Ureter (tissue), 1 donor: Measurements from ENCODE around the gene ABCA8. TPM values are rescaled to one million over a fixed set of nuclear protein-coding genes. Genes with fewer than 3 reads are reported as not detected.
"Not testable (repeated sequence)": the region's sequence is repeated elsewhere in the genome, so short reads cannot be mapped to it uniquely, and the experiment has no call there.

Source experiments
- DNase-seq: peaks from one replicate; pipeline ENCODE4 v3.0.0-alpha.2; 2020; ENCODE audit warnings: low spot score
- total RNA-seq: library from RNA; stranded (reverse); gene quantifications from one replicate; pipeline ENCODE4 v1.2.4, GENCODE V29; 2023
- donor health status: DM: yes; HTN: yes; CAD: no.

The ABCA8 gene, protein sequence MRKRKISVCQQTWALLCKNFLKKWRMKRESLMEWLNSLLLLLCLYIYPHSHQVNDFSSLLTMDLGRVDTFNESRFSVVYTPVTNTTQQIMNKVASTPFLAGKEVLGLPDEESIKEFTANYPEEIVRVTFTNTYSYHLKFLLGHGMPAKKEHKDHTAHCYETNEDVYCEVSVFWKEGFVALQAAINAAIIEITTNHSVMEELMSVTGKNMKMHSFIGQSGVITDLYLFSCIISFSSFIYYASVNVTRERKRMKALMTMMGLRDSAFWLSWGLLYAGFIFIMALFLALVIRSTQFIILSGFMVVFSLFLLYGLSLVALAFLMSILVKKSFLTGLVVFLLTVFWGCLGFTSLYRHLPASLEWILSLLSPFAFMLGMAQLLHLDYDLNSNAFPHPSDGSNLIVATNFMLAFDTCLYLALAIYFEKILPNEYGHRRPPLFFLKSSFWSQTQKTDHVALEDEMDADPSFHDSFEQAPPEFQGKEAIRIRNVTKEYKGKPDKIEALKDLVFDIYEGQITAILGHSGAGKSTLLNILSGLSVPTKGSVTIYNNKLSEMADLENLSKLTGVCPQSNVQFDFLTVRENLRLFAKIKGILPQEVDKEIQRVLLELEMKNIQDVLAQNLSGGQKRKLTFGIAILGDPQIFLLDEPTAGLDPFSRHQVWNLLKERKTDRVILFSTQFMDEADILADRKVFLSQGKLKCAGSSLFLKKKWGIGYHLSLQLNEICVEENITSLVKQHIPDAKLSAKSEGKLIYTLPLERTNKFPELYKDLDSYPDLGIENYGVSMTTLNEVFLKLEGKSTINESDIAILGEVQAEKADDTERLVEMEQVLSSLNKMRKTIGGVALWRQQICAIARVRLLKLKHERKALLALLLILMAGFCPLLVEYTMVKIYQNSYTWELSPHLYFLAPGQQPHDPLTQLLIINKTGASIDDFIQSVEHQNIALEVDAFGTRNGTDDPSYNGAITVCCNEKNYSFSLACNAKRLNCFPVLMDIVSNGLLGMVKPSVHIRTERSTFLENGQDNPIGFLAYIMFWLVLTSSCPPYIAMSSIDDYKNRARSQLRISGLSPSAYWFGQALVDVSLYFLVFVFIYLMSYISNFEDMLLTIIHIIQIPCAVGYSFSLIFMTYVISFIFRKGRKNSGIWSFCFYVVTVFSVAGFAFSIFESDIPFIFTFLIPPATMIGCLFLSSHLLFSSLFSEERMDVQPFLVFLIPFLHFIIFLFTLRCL (N-terminal part only)
- total RNA-seq, result 32.4 TPM

DNA sequence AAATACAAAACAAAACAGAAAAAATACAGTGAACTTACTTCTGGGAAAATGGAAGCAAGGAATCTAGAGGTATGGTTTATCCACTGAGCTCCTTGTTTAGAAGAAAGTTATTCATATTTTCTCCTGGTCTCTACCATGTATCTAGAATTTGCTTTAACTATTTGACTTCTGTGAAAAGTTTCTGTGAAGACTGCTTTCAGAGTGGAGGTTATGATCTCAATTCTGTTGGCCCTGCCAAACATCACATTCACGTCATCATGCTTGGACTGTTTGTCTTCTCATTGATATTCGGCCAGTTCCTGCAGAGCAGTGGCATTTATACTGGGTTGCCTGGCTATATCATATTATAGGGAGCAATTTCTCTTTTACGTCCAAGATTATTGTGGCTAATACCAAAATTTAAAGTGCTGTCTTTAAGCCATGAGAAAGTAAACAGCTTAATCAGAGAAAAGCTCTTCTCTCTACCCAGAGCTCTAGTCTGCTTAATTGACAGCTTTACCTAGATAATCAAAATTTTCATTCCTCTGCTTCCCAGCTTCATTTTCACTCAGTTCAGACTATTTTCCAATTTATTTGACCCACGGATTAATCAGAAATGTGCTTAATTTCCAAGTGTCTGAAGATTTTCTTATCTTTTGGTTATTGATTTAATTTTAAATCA is at the start of gene ABCA8:
Gene ABCA8 (minus strand): TSS at position 212 of the 661 bp plus-strand sequence. CDS start 13,358 bp downstream, outside the sequence.
- DNase-seq, result no peak

DNA sequence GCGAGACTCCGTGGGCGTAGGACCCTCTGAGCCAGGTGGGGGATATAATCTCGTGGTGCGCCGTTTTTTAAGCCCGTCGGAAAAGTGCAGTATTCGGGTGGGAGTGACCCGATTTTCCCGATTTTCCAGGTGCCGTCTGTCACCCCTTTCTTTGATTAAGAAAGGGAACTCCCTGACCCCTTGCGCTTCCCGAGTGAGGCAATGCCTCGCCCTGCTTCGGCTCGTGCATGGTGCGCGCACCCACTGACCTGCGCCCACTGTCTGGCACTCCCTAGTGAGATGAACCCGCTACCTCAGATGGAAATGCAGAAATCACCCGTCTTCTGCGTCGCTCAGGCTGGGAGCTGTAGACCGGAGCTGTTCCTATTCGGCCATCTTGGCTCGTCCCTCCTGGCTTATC is 49.6 kb upstream of the ABCA8 start:
- DNase-seq, result not testable (repeated sequence)

DNA sequence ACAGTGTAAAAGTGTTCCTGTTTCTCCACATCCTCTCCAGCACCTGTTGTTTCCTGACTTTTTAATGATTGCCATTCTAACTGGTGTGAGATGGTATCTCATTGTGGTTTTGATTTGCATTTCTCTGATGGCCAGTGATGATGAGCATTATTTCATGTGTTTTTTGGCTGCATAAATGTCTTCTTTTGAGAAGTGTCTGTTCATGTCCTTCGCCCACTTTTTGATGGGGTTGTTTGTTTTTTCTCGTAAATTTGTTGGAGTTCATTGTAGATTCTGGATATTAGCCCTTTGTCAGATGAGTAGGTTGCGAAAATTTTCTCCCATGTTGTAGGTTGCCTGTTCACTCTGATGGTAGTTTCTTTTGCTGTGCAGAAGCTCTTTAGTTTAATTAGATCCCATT is 44.6 kb upstream of the ABCA8 start:
- DNase-seq, result not testable (repeated sequence)

DNA sequence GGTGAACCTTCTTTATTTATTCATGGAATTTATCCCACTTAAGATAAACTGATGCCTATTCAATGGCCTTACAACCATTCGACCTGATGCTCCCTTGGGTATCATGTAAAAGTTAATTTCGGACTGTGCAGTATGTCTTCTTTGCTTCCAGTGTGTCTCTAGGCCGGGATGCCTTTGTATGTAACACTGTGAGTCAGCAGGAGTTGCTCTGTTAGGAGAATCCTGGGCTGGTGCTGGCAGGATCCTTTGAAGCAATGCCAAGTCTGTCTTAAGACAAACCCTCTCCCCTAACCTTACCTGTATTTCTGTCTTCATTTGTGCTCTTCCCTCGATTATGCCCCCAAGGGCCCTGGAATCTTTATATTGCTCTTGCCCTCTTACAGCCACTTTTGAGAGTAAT is 37.9 kb upstream of the ABCA8 start:
- no peak for DNase-seq

DNA sequence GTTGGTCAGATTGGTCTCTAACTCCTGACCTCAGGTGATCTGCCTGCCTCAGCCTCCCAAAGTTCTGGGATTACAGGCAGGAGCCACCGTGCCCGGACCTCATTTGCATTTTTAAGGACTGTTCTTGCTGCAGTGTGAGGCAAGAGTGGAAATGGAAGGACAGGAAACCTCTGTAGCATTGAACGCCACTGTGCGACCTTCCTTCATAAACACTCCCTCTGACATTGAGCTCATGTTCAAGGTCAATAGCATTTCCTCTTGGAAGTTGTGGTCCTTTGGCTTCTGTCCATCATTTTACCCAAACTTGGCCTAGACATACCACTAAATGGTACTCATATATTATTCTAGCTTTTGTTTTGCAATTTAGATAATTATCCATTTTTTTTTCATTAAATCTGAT is 32.8 kb upstream of the ABCA8 start:
- DNase-seq, result no peak

DNA sequence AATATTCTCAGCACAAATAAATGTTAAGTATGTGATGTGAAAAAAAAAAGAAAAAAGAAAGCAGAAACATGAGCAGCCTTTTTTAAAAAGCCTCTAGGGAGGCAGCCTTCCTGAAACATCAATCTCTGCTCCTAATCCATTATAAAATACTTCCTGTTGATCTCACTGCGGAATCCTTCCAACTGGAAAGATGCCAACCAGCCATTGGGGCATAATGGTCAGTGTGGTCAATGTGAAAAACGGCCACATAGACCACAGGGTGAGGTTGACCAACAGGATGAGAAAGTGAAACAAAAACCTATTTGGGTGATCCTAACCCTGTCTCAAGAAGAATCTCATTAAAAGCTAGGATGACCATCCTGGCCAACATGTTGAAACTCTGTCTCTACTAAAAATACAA is 26.1 kb upstream of the ABCA8 start:
- DNase-seq, result peak; percentile 48

DNA sequence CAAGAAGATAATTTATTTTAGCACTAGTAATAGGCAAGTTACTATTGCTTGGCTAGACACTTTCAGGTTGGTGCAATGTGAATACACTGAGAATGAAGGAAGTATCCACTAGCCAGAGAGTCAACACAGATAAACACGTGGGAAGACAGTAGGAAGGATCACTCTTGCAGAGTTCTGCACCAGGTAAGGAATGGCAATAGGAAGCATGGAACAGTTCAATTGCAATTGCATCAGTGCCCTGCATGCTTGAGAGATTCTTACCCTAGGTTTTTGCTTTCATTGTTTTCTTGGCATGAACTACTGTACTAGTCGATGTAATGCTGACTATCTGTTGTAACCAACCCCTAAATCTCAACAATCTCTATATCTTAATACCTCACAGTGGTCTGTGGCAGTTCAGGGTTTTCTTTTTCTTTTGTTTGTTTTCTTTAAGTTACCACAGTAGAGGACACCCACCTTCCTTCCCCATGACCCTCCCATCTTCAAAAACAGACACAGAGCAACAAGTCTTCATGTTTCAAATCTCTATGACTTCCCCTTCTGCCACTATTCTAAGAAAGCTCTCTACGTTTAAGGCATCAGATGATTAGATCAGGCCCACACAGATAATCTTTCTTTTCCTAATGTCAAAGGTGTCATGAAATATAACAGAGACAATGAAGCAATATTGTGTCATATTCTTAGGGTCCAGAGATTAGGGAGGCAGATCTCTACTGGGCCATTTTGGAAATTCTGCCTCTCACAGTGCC is 18.1 kb upstream of the ABCA8 start:
- DNase-seq, result no peak

DNA sequence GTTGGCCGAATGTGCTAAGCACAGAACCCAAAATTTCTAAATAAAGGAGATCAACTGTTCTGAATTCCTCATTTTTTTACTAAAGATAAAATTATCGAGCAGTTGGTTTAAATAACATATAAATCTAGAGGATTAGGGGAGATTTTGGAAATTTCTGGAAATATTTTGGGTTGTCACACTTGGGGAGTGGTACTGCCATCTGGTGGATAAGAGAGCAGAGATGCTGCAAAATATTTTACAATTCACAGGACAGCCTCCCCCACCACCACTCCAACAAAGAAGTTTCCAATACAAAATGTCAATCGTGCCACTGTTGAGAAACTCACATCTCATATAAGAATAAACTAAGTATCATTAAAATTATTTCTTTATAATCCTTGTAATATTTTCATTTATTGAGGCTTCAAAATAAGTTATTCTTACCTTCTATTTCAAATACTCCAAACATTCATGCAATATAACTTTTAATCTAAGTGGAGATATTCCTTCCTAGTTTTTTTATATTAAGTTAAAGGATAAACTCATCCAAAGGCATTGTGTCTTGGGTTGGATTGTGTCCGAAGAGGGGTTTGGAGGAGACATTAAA is 17.0 kb upstream of the ABCA8 start:
- no peak for DNase-seq

DNA sequence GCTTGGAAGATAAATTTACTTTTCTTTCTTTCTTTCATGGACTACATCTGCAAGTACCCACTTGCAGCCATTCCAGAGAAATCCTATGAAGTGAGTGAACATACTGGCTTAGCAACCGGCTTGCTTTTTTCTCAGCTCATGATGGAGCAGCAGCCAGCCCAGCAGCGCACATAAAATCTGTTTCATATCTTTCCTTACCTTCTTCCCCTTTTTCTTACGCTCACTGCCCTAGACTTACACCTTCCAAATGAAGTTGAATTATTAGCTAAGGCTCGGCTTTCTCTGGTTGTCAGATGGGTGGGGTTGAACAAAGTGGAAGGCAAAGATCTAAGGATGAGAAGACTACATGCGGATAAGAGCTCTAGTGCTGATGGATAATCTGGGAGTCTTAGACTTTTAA is 13.9 kb upstream of the ABCA8 start:
- no peak for DNase-seq

DNA sequence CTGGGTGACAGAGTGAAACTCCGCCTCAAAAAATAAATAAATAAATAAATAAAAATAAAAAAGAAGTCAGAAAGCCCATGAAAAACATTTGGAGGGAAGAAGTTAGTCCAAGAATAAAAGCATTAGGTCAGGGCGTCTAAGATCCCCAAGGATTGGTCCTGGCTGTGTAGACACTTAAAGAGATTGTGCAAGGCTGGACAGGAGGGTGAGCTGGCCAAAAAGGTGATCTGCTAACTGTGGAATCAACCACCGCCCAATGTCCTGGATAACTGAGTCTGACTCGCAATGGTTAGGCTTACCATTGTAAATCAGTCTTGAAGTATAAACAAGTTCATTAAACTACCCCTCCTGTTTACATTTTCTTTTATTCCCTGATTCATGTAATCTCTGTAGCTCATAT is 8.8 kb upstream of the ABCA8 start:
- DNase-seq, result no peak

DNA sequence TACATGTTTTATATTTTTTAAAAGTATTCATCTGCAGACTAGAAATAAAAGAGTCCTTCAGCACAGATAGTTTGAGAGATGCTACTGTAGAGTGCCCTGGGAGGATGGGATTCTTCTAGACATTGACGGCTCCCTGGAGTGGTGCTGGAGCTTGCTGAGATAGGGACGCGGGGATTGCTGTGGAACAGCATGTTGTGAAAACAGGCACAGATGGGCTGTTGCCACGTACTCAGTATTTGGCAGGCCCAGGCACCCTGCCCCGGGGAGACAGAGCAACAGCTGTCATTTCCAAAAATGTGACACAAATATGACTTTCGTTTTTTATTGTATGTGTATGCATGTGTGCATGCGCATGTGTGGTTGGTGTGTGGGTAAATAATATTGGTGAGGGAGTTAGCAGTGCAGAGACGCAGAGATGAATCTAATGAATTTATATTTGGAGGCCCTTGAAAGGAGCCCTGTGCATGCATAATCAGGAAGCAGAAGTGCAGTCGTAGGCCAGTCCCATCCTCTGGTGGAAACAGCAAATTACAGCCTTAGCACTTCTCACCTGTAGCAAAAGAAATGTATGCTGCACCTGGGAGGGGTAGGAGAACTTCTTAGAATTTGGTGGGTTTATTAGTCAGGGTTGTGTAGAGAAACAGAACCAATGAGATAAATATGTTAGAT is 6.2 kb upstream of the ABCA8 start:
- no peak for DNase-seq

DNA sequence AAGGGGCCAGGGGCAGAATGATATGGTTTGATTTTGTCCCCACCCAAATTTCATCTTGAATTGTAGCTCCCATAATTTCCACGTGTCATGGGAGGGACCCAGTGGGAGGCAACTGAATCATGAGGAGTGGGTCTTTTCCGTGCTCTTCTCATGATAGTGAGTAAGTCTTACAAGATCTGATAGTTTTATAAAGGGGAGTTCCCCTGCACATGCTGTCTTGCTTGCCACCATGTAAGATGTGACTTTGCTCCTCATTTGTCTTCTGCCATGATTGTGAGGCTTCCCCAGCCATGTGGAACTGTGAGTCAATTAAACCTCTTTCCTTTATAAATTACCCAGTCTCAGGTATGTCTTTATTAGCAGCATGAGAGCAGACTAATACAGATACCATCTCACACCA is 3.9 kb upstream of the ABCA8 start:
- not testable (repeated sequence) for DNase-seq

DNA sequence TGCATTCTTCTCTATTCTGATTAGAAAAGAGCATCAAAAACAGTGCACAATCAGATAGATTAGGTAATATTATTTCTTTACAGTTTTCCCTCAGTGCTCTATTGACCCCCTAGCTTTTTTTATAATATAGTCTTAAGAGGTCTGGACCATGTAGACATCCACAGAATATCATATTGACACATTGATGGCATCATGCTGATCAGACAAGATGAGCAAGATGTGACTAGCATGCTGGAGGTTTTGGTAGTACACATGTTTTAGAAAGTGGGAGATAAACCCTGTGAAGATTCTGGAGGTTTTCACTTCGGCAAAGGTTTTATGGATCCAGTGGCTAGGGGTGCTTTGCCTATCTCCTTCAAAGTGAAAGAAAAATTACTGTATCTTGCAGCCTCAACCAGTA is 2.8 kb upstream of the ABCA8 start:
- no peak for DNase-seq

DNA sequence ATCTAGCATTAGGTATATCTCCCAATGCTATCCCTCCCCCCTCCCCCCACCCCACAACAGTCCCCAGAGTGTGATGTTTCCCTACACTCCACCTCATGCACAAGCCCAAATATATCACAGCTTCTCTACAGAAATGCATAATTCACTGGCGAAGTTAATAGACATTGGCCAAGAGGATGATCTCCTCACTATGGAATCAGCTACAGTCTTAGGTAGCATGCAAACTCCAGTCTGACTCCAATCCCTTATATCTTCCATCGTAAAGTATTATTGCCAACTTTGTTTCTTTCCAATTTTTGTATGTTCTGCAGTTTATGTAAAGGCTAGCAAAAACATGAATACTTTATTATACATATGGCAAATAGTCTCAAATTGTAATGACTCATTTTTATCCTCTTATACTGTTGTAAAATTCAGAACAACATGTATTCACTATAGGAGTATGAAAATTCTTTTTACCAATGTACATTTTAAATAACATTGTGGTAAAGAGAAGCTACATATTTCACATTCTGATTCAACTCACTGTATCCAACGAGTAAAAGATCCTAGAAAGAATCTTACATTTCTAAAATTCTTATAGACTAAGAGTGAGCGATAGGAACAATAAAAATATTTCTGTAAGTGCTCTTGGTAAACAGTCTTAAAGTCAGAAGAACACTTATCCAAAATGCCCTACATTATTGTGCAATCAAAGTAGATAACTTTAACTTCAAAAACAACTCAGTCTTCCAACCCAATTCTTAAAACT is 871 bp downstream of the ABCA8 start:
- DNase-seq, result no peak

DNA sequence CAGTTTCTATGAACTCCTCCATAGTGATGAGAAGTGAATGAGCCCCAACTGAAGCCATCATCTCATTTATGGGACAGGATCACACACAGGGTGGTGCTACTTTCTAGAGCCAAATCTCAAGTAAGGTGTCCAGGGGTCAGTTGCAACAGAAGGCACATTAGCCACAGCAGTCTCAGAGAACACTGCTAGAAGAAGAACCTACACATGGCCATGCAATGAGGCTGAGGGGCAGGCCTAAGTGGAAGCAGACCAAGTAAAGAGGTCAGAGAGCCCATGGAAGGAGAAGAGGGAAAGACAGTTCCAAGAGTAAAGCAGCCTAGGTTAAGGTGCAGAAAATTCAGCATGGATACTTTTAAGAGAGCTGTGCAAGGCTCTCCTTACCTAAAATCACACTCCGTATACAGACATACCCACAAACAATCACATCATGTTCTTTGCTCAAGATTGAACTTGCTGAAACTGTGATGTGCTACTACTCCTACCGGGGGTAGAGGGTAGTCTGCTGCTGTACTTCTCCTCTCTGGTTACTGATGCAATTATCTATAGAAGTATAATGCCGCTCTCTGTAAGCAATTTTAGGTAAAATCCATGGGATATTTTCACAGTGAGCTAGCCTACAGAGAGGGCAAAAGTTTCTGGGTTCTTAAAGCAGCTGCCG is 1.7 kb downstream of the ABCA8 start:
- DNase-seq, result no peak

DNA sequence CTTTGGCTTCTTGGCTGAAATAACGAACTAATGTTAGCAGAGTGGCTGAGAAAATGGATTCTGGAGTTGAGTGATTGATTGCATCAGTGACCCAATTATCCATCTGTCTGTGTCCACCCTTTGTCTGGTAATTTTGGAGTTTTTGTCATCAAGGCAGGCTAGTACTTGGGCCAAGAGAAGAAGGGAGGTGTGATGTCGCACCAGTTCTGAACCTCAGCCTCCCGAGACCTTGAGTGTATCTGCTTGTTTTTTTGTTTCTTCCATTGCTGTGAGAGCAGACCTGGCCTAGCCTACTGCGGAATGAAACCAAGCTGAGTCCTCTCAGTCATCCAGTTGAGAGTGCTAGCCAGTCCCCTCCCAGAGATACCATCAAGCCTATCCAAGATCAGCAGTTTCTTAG is 4.5 kb downstream of the ABCA8 start:
- no peak for DNase-seq

DNA sequence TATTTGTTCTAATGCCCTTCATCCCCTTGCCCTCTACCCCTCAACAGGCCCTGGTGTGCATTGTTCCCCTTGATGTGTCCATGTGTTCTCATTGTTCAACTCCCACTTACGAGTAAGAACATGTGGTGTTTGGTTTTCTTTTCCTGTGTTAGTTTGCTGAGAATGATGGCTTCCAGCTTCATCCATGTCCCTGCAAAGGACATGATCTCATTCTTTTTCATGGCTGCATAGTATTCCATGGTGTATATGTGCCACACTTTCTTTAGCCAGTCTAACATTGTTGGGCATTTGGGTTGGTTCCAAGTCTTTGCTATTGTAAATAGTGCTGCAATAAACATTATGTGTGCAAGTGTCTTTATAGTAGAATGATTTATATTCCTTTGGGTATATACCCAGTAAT is 7.3 kb downstream of the ABCA8 start:
- not testable (repeated sequence) for DNase-seq

DNA sequence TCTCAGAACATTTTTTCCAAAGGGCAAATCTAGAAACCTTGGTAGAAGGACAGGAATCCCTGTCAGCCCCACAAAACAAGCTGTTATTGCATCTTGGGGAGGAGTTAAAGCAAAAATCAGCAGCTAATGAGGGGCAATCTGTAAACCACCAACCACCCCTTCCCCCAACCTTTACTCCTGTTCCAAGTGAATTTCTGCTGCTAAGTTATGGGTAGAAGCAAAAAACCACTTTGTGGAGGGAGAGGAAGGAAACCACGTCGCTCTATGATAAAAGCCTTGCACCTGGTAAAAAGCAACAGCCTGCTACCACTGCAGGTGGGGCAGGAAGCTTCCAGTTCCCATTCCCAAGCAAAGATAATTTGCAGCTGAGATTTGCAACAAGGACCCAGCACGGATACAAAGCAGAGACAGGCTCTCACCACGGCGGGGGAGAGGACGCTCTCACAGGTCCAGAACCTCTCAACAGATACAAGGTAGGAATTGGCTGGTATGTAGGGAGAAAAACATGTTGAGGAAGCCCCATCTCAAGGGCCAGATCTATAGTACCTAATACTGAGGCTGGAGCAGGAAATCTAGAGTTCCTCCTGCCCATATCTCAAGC is 10.7 kb downstream of the ABCA8 start:
- DNase-seq, result no peak
